GM23338 (cell line): ENCODE measurements around the gene MPDU1. TPM values are rescaled to one million over a fixed set of nuclear protein-coding genes. Genes with fewer than 3 reads are reported as not detected.

Source experiments
- ATAC-seq: fragments of 200-7000 bp; cut with Tn5 transposase; 3 replicates; pipeline ENCODE4 v1.9.1; 2020
- DNase-seq: peaks from one replicate; pipeline ENCODE4 v3.0.0-alpha.2; 2015; ENCODE audit warnings: low spot score
- H2AFZ ChIP-seq: fragments of 200-600 bp; sonication (generic); 2 replicates; pipeline ENCODE4 v1.8.0; 2016; ENCODE audit warnings: antibody characterized with exemption, mild to moderate bottlenecking, moderate library complexity
- H3F3A ChIP-seq: fragments of 200-600 bp; sonication (generic); replicated peaks from 2 replicates; pipeline ENCODE4 v1.8.0; 2017; ENCODE audit warnings: antibody characterized with exemption, mixed run types, low read depth
- H3K27ac ChIP-seq: fragments of 200-600 bp; sonication (generic); 2 replicates; pipeline ENCODE4 v1.6.1; 2016; ENCODE audit warnings: low read depth
- H3K27me3 ChIP-seq: fragments of 200-600 bp; sonication (generic); 2 replicates; pipeline ENCODE4 v1.8.0; 2016; ENCODE audit warnings: mild to moderate bottlenecking, mixed run types, moderate library complexity; ENCODE audit not compliant: insufficient read depth
- H3K36me3 ChIP-seq: fragments of 200-600 bp; sonication (generic); 2 replicates; pipeline ENCODE4 v1.8.0; 2016; ENCODE audit warnings: mild to moderate bottlenecking; ENCODE audit not compliant: insufficient read depth
- H3K4me1 ChIP-seq: fragments of 200-600 bp; sonication (generic); 2 replicates; pipeline ENCODE4 v1.8.0; 2016; ENCODE audit warnings: mild to moderate bottlenecking, moderate library complexity; ENCODE audit not compliant: insufficient read depth
- H3K4me2 ChIP-seq: fragments of 200-600 bp; sonication (generic); 2 replicates; pipeline ENCODE4 v1.7.1; 2017; ENCODE audit warnings: mixed run types
- H3K4me3 ChIP-seq: fragments of 200-600 bp; sonication (generic); 2 replicates; pipeline ENCODE4 v1.6.1; 2016; ENCODE audit warnings: mixed run types
- H3K79me2 ChIP-seq: fragments of 200-600 bp; sonication (generic); replicated peaks from 2 replicates; pipeline ENCODE4 v1.8.0; 2017; ENCODE audit warnings: mild to moderate bottlenecking; ENCODE audit not compliant: insufficient read depth
- H3K9me2 ChIP-seq: fragments of 200-600 bp; sonication (generic); 2 replicates; pipeline ENCODE4 v1.8.0; 2017; ENCODE audit not compliant: insufficient read depth
- H4K20me1 ChIP-seq: fragments of 200-600 bp; sonication (generic); replicated peaks from 2 replicates; pipeline ENCODE4 v1.8.0; 2017; ENCODE audit warnings: mild to moderate bottlenecking; ENCODE audit not compliant: insufficient read depth
- H3K27ac Mint-ChIP-seq: 2 replicates; pipeline ENCODE4 v1.8.0; 2020; ENCODE audit warnings: inconsistent platforms, mild to moderate bottlenecking, moderate library complexity, mixed read lengths
- H3K27me3 Mint-ChIP-seq: 3 replicates; pipeline ENCODE4 v1.8.0; 2022; ENCODE audit warnings: low read depth, mild to moderate bottlenecking, moderate library complexity, mixed read lengths, inconsistent platforms; ENCODE audit not compliant: insufficient read depth, poor library complexity
- H3K36me3 Mint-ChIP-seq: 3 replicates; pipeline ENCODE4 v1.8.0; 2021; ENCODE audit warnings: low read depth, mild to moderate bottlenecking, inconsistent platforms, moderate library complexity, mixed read lengths
- H3K4me1 Mint-ChIP-seq: 3 replicates; pipeline ENCODE4 v1.8.0; 2020; ENCODE audit warnings: mild to moderate bottlenecking, inconsistent platforms, mixed read lengths
- H3K4me3 Mint-ChIP-seq: 3 replicates; pipeline ENCODE4 v1.8.0; 2021; ENCODE audit warnings: moderate library complexity, mild to moderate bottlenecking, inconsistent platforms, mixed read lengths
- H3K9me3 Mint-ChIP-seq: 3 replicates; pipeline ENCODE4 v1.8.0; 2020; ENCODE audit warnings: moderate library complexity, mild to moderate bottlenecking, inconsistent platforms, mixed read lengths
- CREB1 ChIP-seq: fragments of 250-450 bp; sonication (Bioruptor Pico); IDR thresholded peaks from 2 replicates; pipeline ENCODE4 v1.5.0; 2020; ENCODE audit warnings: low read depth, mild to moderate bottlenecking, moderate library complexity
- CTCF ChIP-seq, 2 experiments: fragments of 200-600 bp in 1 of 2; sonication (generic) in 1 of 2; conservative IDR thresholded peaks; 2 replicates each; pipeline versions ENCODE4 v1.5.1 to v1.6.1; 2016 to 2017; ENCODE audit warnings: antibody characterized with exemption in 2 of 2, low read depth in 2 of 2, mild to moderate bottlenecking in 2 of 2, moderate library complexity in 1 of 2
- ETS1 ChIP-seq: IDR thresholded peaks from 2 replicates; pipeline ENCODE4 v1.6.1; 2016; ENCODE audit warnings: antibody characterized with exemption
- EZH2 ChIP-seq: fragments of 200-600 bp; sonication (generic); IDR thresholded peaks from one replicate; pipeline ENCODE4 v1.8.0; 2017; ENCODE audit warnings: antibody characterized with exemption, mild to moderate bottlenecking, low read depth; ENCODE audit not compliant: unreplicated experiment
- EZH2phosphoT487 ChIP-seq: fragments of 200-600 bp; sonication (generic); IDR thresholded peaks from one replicate; pipeline ENCODE4 v1.8.1; 2018; ENCODE audit warnings: antibody characterized with exemption; ENCODE audit not compliant: unreplicated experiment
- POLR2AphosphoS5 ChIP-seq: IDR thresholded peaks from 2 replicates; pipeline ENCODE4 v1.6.1; 2016; ENCODE audit warnings: antibody characterized with exemption, low read depth
- REST ChIP-seq: IDR thresholded peaks from one replicate; pipeline ENCODE4 v1.6.1; 2018; ENCODE audit warnings: antibody characterized with exemption; ENCODE audit not compliant: unreplicated experiment
- ZNF114 ChIP-seq: fragments of 250-450 bp; sonication (Bioruptor Pico); IDR thresholded peaks from 2 replicates; pipeline ENCODE4 v1.5.0; 2020; ENCODE audit warnings: mild to moderate bottlenecking, moderate library complexity
- polyA plus RNA-seq: library from polyadenylated mRNA; unstranded; fragments of >200 nt; fragmentation: Nextera tagmentation; extraction: Ambion mirVana; gene quantifications from 2 replicates; pipeline ENCODE4 v1.2.1, GENCODE V29; 2016
- total RNA-seq: library from RNA; depleted of rRNA; stranded (reverse); fragments of >200 nt; shearing (Covaris generic); gene quantifications from 2 replicates; pipeline ENCODE4 v1.2.3, GENCODE V29; 2014

The MPDU1 gene
- total and polyA plus RNA-seq, 2 experiments from 2014 or later = 65.1 to 216 TPM

- Histone ChIP-seq H3K36me3 (peaks cover 47% of the 10 kb centered on the region), H4K20me1 (peaks cover 40% of the 10 kb centered on the region), H3K9me2 (no peaks in the 10 kb centered on the region), H3K79me2 (peaks cover 59% of the 10 kb centered on the region), H3K27me3 (no peaks in the 10 kb centered on the region), H3F3A (peaks cover 70% of the 10 kb centered on the region), H3K4me2 (peak overlapping the region; percentile 100), H3K27ac (peak overlapping the region; percentile 97), H3K4me3 (peak overlapping the region; percentile 100), H2AFZ (no peak overlapping the region), H3K4me1 (peaks cover 38% of the 10 kb centered on the region)
- Mint-ChIP-seq H3K9me3 (peaks cover 11% of the 10 kb centered on the region; the same call in 2 of the 3 replicates), H3K27ac (peak overlapping the region; percentile 100), H3K36me3 (peaks cover 95% of the 10 kb centered on the region), H3K4me1 (peaks cover 52% of the 10 kb centered on the region), H3K4me3 (peak overlapping the region; percentile 90), H3K27me3 (peaks cover 39% of the 10 kb centered on the region)
- TF ChIP-seq POLR2AphosphoS5 (peak; percentile 45), REST (no peak), CREB1 (CRISPR knock-in tag) (peak; percentile 75), ZNF114 (CRISPR knock-in tag) (no peak)
- peak; percentile 25 for ATAC-seq
- DNase-seq = peak; percentile 88
These were observed 10.2 kb upstream of the MPDU1 start for GRCh38 chr17:7573324-7574080.

DNA sequence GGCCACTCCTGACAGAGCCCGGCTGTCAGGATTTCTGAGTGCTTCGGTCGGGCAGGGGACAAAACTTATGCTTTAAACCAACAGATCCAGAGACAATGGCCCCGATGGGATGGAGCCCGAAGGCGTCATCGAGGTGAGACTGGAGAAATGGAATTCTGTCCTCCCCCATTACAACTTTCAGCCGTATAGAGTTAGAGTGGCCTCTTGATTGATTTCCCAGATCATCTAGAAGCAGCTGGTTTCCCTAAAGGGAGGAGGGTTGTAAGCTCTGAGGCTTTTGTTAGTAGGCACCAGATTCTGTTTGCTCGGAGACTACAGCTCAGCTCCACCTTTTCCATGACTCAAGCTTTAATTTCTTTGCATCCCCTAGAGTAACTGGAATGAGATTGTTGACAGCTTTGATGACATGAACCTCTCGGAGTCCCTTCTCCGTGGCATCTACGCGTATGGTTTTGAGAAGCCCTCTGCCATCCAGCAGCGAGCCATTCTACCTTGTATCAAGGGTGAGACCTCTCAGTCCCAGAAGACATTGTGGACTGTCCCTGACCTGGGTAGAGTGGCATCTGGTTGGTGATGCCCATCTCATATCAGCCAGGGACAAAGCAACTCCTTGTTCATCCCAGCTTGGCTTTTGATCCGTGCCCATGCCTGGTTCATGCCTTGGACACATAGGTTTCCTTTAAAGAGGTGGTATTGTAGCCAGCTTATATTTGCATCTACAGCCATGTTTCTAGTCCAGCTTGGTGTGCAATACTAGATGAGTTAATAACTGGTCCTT is 9.3 kb upstream of the MPDU1 start:
- Histone ChIP-seq H3K4me1 (peaks cover 43% of the 10 kb centered on the region), H3K36me3 (peaks cover 46% of the 10 kb centered on the region), H4K20me1 (peaks cover 40% of the 10 kb centered on the region), H3K4me2 (peak overlapping the region; percentile 100), H3K4me3 (peak overlapping the region; percentile 100), H2AFZ (no peak overlapping the region), H3K79me2 (peaks cover 59% of the 10 kb centered on the region), H3K27ac (peak overlapping the region; percentile 97), H3K9me2 (no peaks in the 10 kb centered on the region), H3K27me3 (no peaks in the 10 kb centered on the region), H3F3A (peaks cover 78% of the 10 kb centered on the region)
- Mint-ChIP-seq H3K9me3 (peaks cover 11% of the 10 kb centered on the region; the same call in 2 of the 3 replicates), H3K36me3 (peaks cover 95% of the 10 kb centered on the region), H3K4me1 (peaks cover 59% of the 10 kb centered on the region), H3K27ac (peak overlapping the region; percentile 92), H3K27me3 (peaks cover 46% of the 10 kb centered on the region), H3K4me3 (peak overlapping the region; percentile 90)
- DNase-seq (no peak), ATAC-seq (no peak)
- no peak for TF ChIP-seq EZH2
- TF ChIP-seq EZH2phosphoT487 = no peak
- no peak for TF ChIP-seq CTCF (conservative IDR thresholded peaks at IDR 0.05; ENCODE audit: low read depth in 2 of 2)
- no peak; the same call in 1 of the 2 replicates for TF ChIP-seq POLR2AphosphoS5
- no peak for TF ChIP-seq ETS1
